GM19099 (cell line): ENCODE results near the gene SCRG1.

Source experiments
- POLR2A ChIP-seq: IDR thresholded peaks from 3 replicates; pipeline ENCODE4 v1.6.1; 2011; ENCODE audit warnings: low read depth; ENCODE audit not compliant: insufficient read length; ENCODE audit errors: extremely low read depth

SCRG1 gene

GRCh38 chr4:173398779-173399415 lies at the start of gene SCRG1:
Gene SCRG1 (minus strand): TSS chr4:173399116. CDS start chr4:173391414, 7,702 bp downstream.
- no peak for TF ChIP-seq POLR2A

GRCh38 chr4:173448103-173448502 lies 49.2 kb upstream of the SCRG1 start:
- no peak for TF ChIP-seq POLR2A

GRCh38 chr4:173446416-173446815 lies 47.5 kb upstream of the SCRG1 start:
- TF ChIP-seq POLR2A = no peak

- TF ChIP-seq POLR2A = no peak
Measured at GRCh38 chr4:173443121-173443520, 44.2 kb upstream of the SCRG1 start.

- no peak for TF ChIP-seq POLR2A
Measured at GRCh38 chr4:173442223-173442932, 43.5 kb upstream of the SCRG1 start.

GRCh38 chr4:173440888-173441287 lies 42.0 kb upstream of the SCRG1 start:
- no peak for TF ChIP-seq POLR2A

GRCh38 chr4:173436771-173437265 lies 37.9 kb upstream of the SCRG1 start:
- no peak for TF ChIP-seq POLR2A

- no peak for TF ChIP-seq POLR2A
Measured at GRCh38 chr4:173436149-173436579, 37.2 kb upstream of the SCRG1 start.

- no peak for TF ChIP-seq POLR2A
Measured at GRCh38 chr4:173434231-173434630, 35.3 kb upstream of the SCRG1 start.

- no peak for TF ChIP-seq POLR2A
Measured at GRCh38 chr4:173433447-173433846, 34.5 kb upstream of the SCRG1 start.

GRCh38 chr4:173432430-173432829 lies 33.5 kb upstream of the SCRG1 start:
- no peak for TF ChIP-seq POLR2A

- TF ChIP-seq POLR2A = no peak
Measured at GRCh38 chr4:173426064-173426463, 27.1 kb upstream of the SCRG1 start.

GRCh38 chr4:173424899-173425805 lies 26.2 kb upstream of the SCRG1 start:
- no peak for TF ChIP-seq POLR2A

- no peak for TF ChIP-seq POLR2A
Measured at GRCh38 chr4:173420801-173421200, 21.9 kb upstream of the SCRG1 start.

- TF ChIP-seq POLR2A = no peak
Measured at GRCh38 chr4:173420324-173420752, 21.4 kb upstream of the SCRG1 start.
